Ishikawa (cell line): ENCODE results near the gene PXMP2.

ENCODE experiments used
- CEBPB ChIP-seq: IDR thresholded peaks from 2 replicates; pipeline ENCODE4 v1.6.1; 2012
- CREB1 ChIP-seq: IDR thresholded peaks from 2 replicates; pipeline ENCODE4 v1.6.1; 2012; ENCODE audit warnings: low read depth
- EGR1 ChIP-seq: IDR thresholded peaks from 2 replicates; pipeline ENCODE4 v1.6.1; 2012
- EP300 ChIP-seq: IDR thresholded peaks from 2 replicates; pipeline ENCODE4 v1.6.1; 2012; ENCODE audit warnings: borderline replicate concordance
- FOXM1 ChIP-seq: IDR thresholded peaks from 2 replicates; pipeline ENCODE4 v1.6.1; 2012; ENCODE audit warnings: low read depth, borderline replicate concordance
- MAX ChIP-seq: IDR thresholded peaks from 2 replicates; pipeline ENCODE4 v1.6.1; 2012
- NFIC ChIP-seq: IDR thresholded peaks from 2 replicates; pipeline ENCODE4 v1.6.1; 2012
- RAD21 ChIP-seq: IDR thresholded peaks from 2 replicates; pipeline ENCODE4 v1.6.1; 2012; ENCODE audit warnings: low read depth
- REST ChIP-seq: IDR thresholded peaks from 2 replicates; pipeline ENCODE4 v1.6.1; 2012; ENCODE audit warnings: low read depth, mild to moderate bottlenecking
- TAF1 ChIP-seq: IDR thresholded peaks from 2 replicates; pipeline ENCODE4 v1.6.1; 2012; ENCODE audit warnings: low read depth, mild to moderate bottlenecking
- TCF12 ChIP-seq: IDR thresholded peaks from 2 replicates; pipeline ENCODE4 v1.6.1; 2012; ENCODE audit warnings: low read depth
- TEAD4 ChIP-seq: IDR thresholded peaks from 2 replicates; pipeline ENCODE4 v1.6.1; 2012
- YY1 ChIP-seq: IDR thresholded peaks from 2 replicates; pipeline ENCODE4 v1.6.1; 2012; ENCODE audit warnings: low read depth
- ZBTB7A ChIP-seq: IDR thresholded peaks from 2 replicates; pipeline ENCODE4 v1.6.1; 2012; ENCODE audit warnings: low read depth
- TF ChIP-seq, protein P1 (sequence below): IDR thresholded peaks from 2 replicates; pipeline ENCODE4 v1.6.1; 2012

PXMP2 gene

DNA sequence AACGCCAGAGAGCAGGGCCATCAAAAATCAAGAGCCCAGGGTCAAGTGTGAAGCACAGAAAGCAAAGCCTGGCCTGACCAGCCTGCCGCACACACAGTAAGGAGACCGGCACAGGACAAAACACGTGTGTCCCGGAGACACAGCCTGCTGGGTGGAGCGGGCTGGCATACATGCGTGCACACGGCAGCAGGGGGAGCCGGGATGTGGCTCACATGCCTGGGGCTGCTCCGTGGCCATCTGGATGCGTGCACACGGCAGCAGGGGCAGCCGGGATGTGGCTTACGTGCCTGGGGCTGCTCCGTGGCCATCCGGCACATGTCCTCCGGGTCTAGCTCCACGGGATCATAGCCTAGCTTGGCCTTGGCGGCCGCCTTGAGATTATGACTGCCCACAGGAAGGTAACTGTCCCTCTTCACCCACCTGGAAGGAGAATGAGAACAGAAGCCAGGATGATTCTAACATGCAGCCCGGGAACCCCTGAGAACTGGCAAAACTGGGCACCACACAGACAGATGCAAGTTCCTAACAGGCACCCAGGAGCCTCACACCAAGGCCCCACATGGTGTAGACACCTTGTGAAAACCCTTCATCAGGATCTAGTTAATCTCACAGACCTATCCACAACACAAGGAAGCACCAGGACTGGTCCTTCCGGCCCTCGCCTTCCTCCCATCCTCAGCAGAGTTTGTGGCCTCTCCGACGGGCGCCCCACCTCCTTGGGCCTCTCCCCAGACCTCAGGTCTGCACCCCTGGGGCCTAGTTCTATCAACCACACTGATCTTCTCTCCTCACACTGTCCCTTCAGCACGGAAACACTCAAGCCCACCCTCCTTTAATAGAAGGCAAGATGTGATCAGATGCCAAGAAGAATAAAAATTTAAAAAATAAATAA lies 13.9 kb upstream of the PXMP2 start:
- TF ChIP-seq, protein P1, sequence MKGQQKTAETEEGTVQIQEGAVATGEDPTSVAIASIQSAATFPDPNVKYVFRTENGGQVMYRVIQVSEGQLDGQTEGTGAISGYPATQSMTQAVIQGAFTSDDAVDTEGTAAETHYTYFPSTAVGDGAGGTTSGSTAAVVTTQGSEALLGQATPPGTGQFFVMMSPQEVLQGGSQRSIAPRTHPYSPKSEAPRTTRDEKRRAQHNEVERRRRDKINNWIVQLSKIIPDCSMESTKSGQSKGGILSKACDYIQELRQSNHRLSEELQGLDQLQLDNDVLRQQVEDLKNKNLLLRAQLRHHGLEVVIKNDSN = no peak
- TF ChIP-seq EP300 (no peak), RAD21 (no peak), CEBPB (no peak), ZBTB7A (no peak), YY1 (no peak), FOXM1 (no peak), REST (no peak), MAX (no peak), CREB1 (no peak), NFIC (no peak), TAF1 (no peak), TEAD4 (no peak), EGR1 (no peak), TCF12 (no peak)

DNA sequence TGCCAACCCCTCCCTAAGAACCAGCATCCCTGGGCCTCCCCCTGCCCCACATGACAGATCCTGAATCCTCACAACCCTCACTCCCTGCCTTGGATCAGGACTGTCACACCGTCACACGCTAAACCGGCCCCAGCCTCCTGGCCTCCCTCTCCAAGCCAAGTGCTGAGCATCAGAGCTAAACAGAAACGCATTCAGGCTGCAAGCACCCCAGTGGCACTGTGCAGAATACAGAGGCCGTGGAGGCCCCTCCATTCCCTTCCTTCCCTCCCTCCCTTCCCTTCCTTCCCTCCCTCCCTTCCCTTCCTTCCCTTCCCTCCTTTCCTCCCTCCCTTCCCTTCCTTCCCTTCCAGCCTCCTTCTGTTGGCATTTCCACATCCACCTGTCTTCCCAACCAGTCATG lies 12.8 kb upstream of the PXMP2 start:
- TF ChIP-seq YY1 = no peak
- no peak for TF ChIP-seq CREB1
- TF ChIP-seq, protein P1 = no peak
- no peak for TF ChIP-seq TAF1
- no peak for TF ChIP-seq CEBPB
- no peak for TF ChIP-seq TEAD4
- no peak for TF ChIP-seq ZBTB7A

DNA sequence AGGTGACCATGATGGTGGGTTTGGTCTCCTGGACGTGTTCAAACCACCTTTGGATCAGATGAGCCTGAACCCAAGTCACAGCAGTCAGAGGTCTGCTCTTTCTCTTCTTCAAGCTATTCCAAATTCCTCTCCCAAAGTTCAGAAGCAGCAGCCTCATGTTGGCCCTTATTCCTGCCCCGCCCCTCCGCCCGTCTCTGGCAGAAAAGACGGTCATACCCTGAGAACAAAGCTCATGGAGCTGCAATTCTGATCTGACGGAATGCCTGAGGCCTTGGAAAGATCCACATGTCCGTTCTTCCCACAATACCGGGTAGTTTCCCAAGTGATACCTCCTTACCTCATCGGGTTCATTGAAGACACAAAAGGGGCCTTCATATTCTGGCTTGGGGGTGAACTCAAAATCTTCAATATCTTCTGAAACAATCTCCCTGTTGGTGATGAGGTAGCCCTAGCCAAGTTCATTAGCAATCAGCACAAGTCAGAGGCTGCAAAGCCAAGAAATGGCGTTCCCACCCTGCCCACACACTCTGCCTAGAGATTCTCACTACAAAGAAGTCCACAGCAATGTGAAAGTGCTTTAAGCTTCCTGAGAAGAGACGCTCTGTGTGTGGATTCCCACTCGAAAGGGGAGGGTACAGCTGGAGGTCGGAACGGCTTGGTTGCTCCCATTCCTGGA lies 11.5 kb upstream of the PXMP2 start:
- TF ChIP-seq YY1 (no peak), EGR1 (no peak), TAF1 (no peak), NFIC (no peak), REST (no peak), TCF12 (no peak)

DNA sequence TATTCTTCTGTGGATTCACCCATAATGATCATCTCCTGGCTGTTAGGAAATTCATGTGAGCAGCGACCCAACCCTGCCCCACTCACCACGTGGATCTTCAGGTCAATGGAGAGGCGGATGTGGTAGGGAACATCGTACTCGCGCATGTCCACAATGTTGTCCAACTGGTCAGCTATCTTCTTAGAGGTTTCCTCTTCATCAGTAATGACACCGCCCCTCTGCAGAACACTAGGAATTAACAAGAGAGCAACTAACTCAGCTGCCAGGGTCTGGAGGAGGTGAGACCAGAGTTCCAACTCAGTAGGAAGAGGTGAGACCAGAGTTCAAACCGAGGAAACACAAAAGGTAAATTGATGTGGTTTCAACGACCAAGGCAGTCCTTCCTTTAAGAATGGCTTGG lies 9.9 kb upstream of the PXMP2 start:
- no peak for TF ChIP-seq REST
- no peak for TF ChIP-seq ZBTB7A
- no peak for TF ChIP-seq CREB1
- TF ChIP-seq TCF12 = no peak

- TF ChIP-seq MAX (no peak), CEBPB (no peak), REST (no peak), ZBTB7A (no peak), TCF12 (no peak), RAD21 (no peak), TAF1 (no peak)
Observed at GRCh38 chr12:132685400-132685799, 2.0 kb upstream of the PXMP2 start.
